ENCODE data around the gene SLC30A7.

SLC30A7 gene

GRCh38 chr1:100860397-100860991 is 35.4 kb upstream of the SLC30A7 start:
- no peak for TF ChIP-seq FOXP2 (optimal IDR thresholded peaks at IDR 0.05; ENCODE audit: borderline replicate concordance, extremely low read depth, extremely low read length, insufficient read depth)
- no peak for TF ChIP-seq POLR2AphosphoS5 (IDR thresholded peaks at IDR 0.05; ENCODE audit: low read depth, low read length)
- TF ChIP-seq SIN3A (IDR thresholded peaks at IDR 0.05; ENCODE audit: borderline replicate concordance, insufficient read depth, low read length) = no peak
- TF ChIP-seq REST (IDR thresholded peaks at IDR 0.05; ENCODE audit: insufficient read depth in 1 of 2, low read depth in 2 of 2, low read length in 2 of 2) = no peak
- no peak for TF ChIP-seq TAF1 (IDR thresholded peaks at IDR 0.05; ENCODE audit: borderline replicate concordance, insufficient read depth, low read length)

GRCh38 chr1:100861379-100861778 is 34.5 kb upstream of the SLC30A7 start:
- no peak for TF ChIP-seq REST (IDR thresholded peaks at IDR 0.05; ENCODE audit: insufficient read depth in 1 of 2, low read depth in 2 of 2, low read length in 2 of 2)
- TF ChIP-seq FOXP2 (optimal IDR thresholded peaks at IDR 0.05; ENCODE audit: borderline replicate concordance, extremely low read depth, extremely low read length, insufficient read depth) = no peak
- TF ChIP-seq SIN3A (IDR thresholded peaks at IDR 0.05; ENCODE audit: borderline replicate concordance, insufficient read depth, low read length) = no peak
- TF ChIP-seq TAF1 (IDR thresholded peaks at IDR 0.05; ENCODE audit: borderline replicate concordance, insufficient read depth, low read length) = no peak
- TF ChIP-seq POLR2AphosphoS5 (IDR thresholded peaks at IDR 0.05; ENCODE audit: low read depth, low read length) = no peak

GRCh38 chr1:100862591-100862990 is 33.3 kb upstream of the SLC30A7 start:
- TF ChIP-seq REST (IDR thresholded peaks at IDR 0.05; ENCODE audit: insufficient read depth in 1 of 2, low read depth in 2 of 2, low read length in 2 of 2) (no peak), SIN3A (IDR thresholded peaks at IDR 0.05; ENCODE audit: borderline replicate concordance, insufficient read depth, low read length) (no peak), POLR2AphosphoS5 (IDR thresholded peaks at IDR 0.05; ENCODE audit: low read depth, low read length) (no peak), FOXP2 (optimal IDR thresholded peaks at IDR 0.05; ENCODE audit: borderline replicate concordance, extremely low read depth, extremely low read length, insufficient read depth) (no peak), TAF1 (IDR thresholded peaks at IDR 0.05; ENCODE audit: borderline replicate concordance, insufficient read depth, low read length) (no peak)

GRCh38 chr1:100866041-100866900 is 29.6 kb upstream of the SLC30A7 start:
- TF ChIP-seq FOXP2 (optimal IDR thresholded peaks at IDR 0.05; ENCODE audit: borderline replicate concordance, extremely low read depth, extremely low read length, insufficient read depth) (no peak), POLR2AphosphoS5 (IDR thresholded peaks at IDR 0.05; ENCODE audit: low read depth, low read length) (no peak), SIN3A (IDR thresholded peaks at IDR 0.05; ENCODE audit: borderline replicate concordance, insufficient read depth, low read length) (no peak), TAF1 (IDR thresholded peaks at IDR 0.05; ENCODE audit: borderline replicate concordance, insufficient read depth, low read length) (no peak), REST (IDR thresholded peaks at IDR 0.05; ENCODE audit: insufficient read depth in 1 of 2, low read depth in 2 of 2, low read length in 2 of 2) (no peak)

All from PFSK-1 (cell line).